Measurements from ENCODE around the gene CDX1.

CDX1 gene

GRCh38 chr5:150157168-150157567, 9.4 kb upstream of the CDX1 start:
- H3K36me3 ChIP-seq (ENCODE audit: control insufficient read depth in 1 of 2, insufficient read depth in 2 of 2, low read depth in 1 of 2, low read length in 2 of 2) = peaks cover 11 to 20% of the 10 kb centered on the region in 2 experiments
- DNase-seq = no peak
- WGBS = 97% methylated on average over 3 of the region's 3 CpGs
- H3K9me3 ChIP-seq (ENCODE audit: control insufficient read depth, low read length) = no peaks in the 10 kb centered on the region
- peak overlapping the region; percentile 90 to 92 for H3K4ac ChIP-seq (ENCODE audit: low read depth in 1 of 2, low read length in 2 of 2)
- H3K4me2 ChIP-seq (ENCODE audit: low read length, poor library complexity, severe bottlenecking) = no peak overlapping the region
- no peak overlapping the region for H2AK5ac ChIP-seq (ENCODE audit: low read length, severe bottlenecking)
- H3K4me3 ChIP-seq (ENCODE audit: insufficient read depth in 1 of 2, low read depth in 1 of 2, low read length in 2 of 2) = no peak overlapping the region
- H3K4me1 ChIP-seq (ENCODE audit: control insufficient read depth, insufficient read depth, low read depth, low read length) = peaks cover 42% of the 10 kb centered on the region
- H3K27ac ChIP-seq (ENCODE audit: low read length, poor library complexity, severe bottlenecking) = no peak overlapping the region
- peak overlapping the region; percentile 54 to 55 for H3K18ac ChIP-seq (ENCODE audit: low read depth in 1 of 2, low read length in 2 of 2)
- peak overlapping the region; percentile 5 for H4K8ac ChIP-seq (ENCODE audit: low read length)
- peak overlapping the region; percentile 81 for H4K91ac ChIP-seq (ENCODE audit: low read length)
- peak overlapping the region; percentile 91 to 99 for H2BK12ac ChIP-seq (ENCODE audit: low read length in 2 of 2)
- peak overlapping the region; percentile 70 for H3K9ac ChIP-seq (ENCODE audit: low read length)
- H3K79me1 ChIP-seq (replicated peaks; ENCODE audit: low read length, poor library complexity, severe bottlenecking) = peaks cover 2% of the 10 kb centered on the region
- H3K23ac ChIP-seq (ENCODE audit: low read length in 2 of 2) = no peak overlapping the region
- no peak overlapping the region for H2AFZ ChIP-seq (ENCODE audit: low read depth, low read length)
- no peak overlapping the region for H3K14ac ChIP-seq (ENCODE audit: low read length in 2 of 2)
- H2BK120ac ChIP-seq (ENCODE audit: low read depth, low read length) = peak overlapping the region; percentile 75
- no peaks in the 10 kb centered on the region for H3K27me3 ChIP-seq (ENCODE audit: control insufficient read depth in 1 of 2, insufficient read depth in 1 of 2, low read length in 2 of 2)
- no peak overlapping the region for H2BK5ac ChIP-seq (ENCODE audit: low read depth, low read length, poor library complexity, severe bottlenecking)
- peak overlapping the region; percentile 89 for H2BK15ac ChIP-seq (ENCODE audit: low read depth, poor library complexity, severe bottlenecking)

- peak overlapping the region in 1 of 2 experiments; percentile 51 for H3K4me3 ChIP-seq (ENCODE audit: insufficient read depth in 1 of 2, low read depth in 1 of 2, low read length in 2 of 2)
- H3K4me2 ChIP-seq (ENCODE audit: low read length, poor library complexity, severe bottlenecking) = no peak overlapping the region
- peak overlapping the region; percentile 98 for H4K91ac ChIP-seq (ENCODE audit: low read length)
- H2AK5ac ChIP-seq (ENCODE audit: low read length, severe bottlenecking) = peak overlapping the region; percentile 60
- H3K14ac ChIP-seq (ENCODE audit: low read length in 2 of 2) = peak overlapping the region in 1 of 2 experiments; percentile 93
- peak overlapping the region in 1 of 2 experiments; percentile 46 for H3K23ac ChIP-seq (ENCODE audit: low read length in 2 of 2)
- H2BK120ac ChIP-seq (ENCODE audit: low read depth, low read length) = peak overlapping the region; percentile 96
- peak; percentile 68 for DNase-seq
- peak overlapping the region; percentile 70 for H3K9ac ChIP-seq (ENCODE audit: low read length)
- H3K27ac ChIP-seq (ENCODE audit: low read length, poor library complexity, severe bottlenecking) = no peak overlapping the region
- peak overlapping the region; percentile 90 to 92 for H3K4ac ChIP-seq (ENCODE audit: low read depth in 1 of 2, low read length in 2 of 2)
- H2BK5ac ChIP-seq (ENCODE audit: low read depth, low read length, poor library complexity, severe bottlenecking) = no peak overlapping the region
- WGBS = 45% methylated on average over 11 of the region's 12 CpGs
- peaks cover 31% of the 10 kb centered on the region for H3K4me1 ChIP-seq (ENCODE audit: control insufficient read depth, insufficient read depth, low read depth, low read length)
- no peak overlapping the region for H2AFZ ChIP-seq (ENCODE audit: low read depth, low read length)
- peaks cover 2% of the 10 kb centered on the region for H3K79me1 ChIP-seq (replicated peaks; ENCODE audit: low read length, poor library complexity, severe bottlenecking)
- H2BK12ac ChIP-seq (ENCODE audit: low read length in 2 of 2) = peak overlapping the region; percentile 91 to 99
- peaks cover 0 to 8% of the 10 kb centered on the region in 2 experiments for H3K36me3 ChIP-seq (ENCODE audit: control insufficient read depth in 1 of 2, insufficient read depth in 2 of 2, low read depth in 1 of 2, low read length in 2 of 2)
- H3K18ac ChIP-seq (ENCODE audit: low read depth in 1 of 2, low read length in 2 of 2) = peak overlapping the region; percentile 78 to 98
- H3K9me3 ChIP-seq (ENCODE audit: control insufficient read depth, low read length) = no peaks in the 10 kb centered on the region
- H3K27me3 ChIP-seq (ENCODE audit: control insufficient read depth in 1 of 2, insufficient read depth in 1 of 2, low read length in 2 of 2) = no peaks in the 10 kb centered on the region
- H4K8ac ChIP-seq (ENCODE audit: low read length) = peak overlapping the region; percentile 86
- H2BK15ac ChIP-seq (ENCODE audit: low read depth, poor library complexity, severe bottlenecking) = peak overlapping the region; percentile 100
Observed at GRCh38 chr5:150158170-150158949, 8.2 kb upstream of the CDX1 start.

GRCh38 chr5:150159031-150159430, 7.5 kb upstream of the CDX1 start:
- peak overlapping the region; percentile 98 for H4K91ac ChIP-seq (ENCODE audit: low read length)
- no peak overlapping the region for H3K4me2 ChIP-seq (ENCODE audit: low read length, poor library complexity, severe bottlenecking)
- H2AK5ac ChIP-seq (ENCODE audit: low read length, severe bottlenecking) = peak overlapping the region; percentile 60
- H2BK15ac ChIP-seq (ENCODE audit: low read depth, poor library complexity, severe bottlenecking) = peak overlapping the region; percentile 100
- H3K4me1 ChIP-seq (ENCODE audit: control insufficient read depth, insufficient read depth, low read depth, low read length) = peaks cover 30% of the 10 kb centered on the region
- peak overlapping the region in 1 of 2 experiments; percentile 44 for H3K4me3 ChIP-seq (ENCODE audit: insufficient read depth in 1 of 2, low read depth in 1 of 2, low read length in 2 of 2)
- H3K27me3 ChIP-seq (ENCODE audit: control insufficient read depth in 1 of 2, insufficient read depth in 1 of 2, low read length in 2 of 2) = no peaks in the 10 kb centered on the region
- H3K79me1 ChIP-seq (replicated peaks; ENCODE audit: low read length, poor library complexity, severe bottlenecking) = peaks cover 2% of the 10 kb centered on the region
- peak overlapping the region; percentile 70 for H3K9ac ChIP-seq (ENCODE audit: low read length)
- H2BK120ac ChIP-seq (ENCODE audit: low read depth, low read length) = peak overlapping the region; percentile 96
- no peak for DNase-seq
- H3K14ac ChIP-seq (ENCODE audit: low read length in 2 of 2) = peak overlapping the region in 1 of 2 experiments; percentile 93
- H3K9me3 ChIP-seq (ENCODE audit: control insufficient read depth, low read length) = no peaks in the 10 kb centered on the region
- H2BK5ac ChIP-seq (ENCODE audit: low read depth, low read length, poor library complexity, severe bottlenecking) = no peak overlapping the region
- WGBS = 81% methylated on average over 6 of the region's 6 CpGs
- H2AFZ ChIP-seq (ENCODE audit: low read depth, low read length) = no peak overlapping the region
- no peak overlapping the region for H3K27ac ChIP-seq (ENCODE audit: low read length, poor library complexity, severe bottlenecking)
- H3K4ac ChIP-seq (ENCODE audit: low read depth in 1 of 2, low read length in 2 of 2) = peak overlapping the region; percentile 90 to 92
- H2BK12ac ChIP-seq (ENCODE audit: low read length in 2 of 2) = peak overlapping the region; percentile 91 to 99
- H3K23ac ChIP-seq (ENCODE audit: low read length in 2 of 2) = peak overlapping the region in 1 of 2 experiments; percentile 46
- peak overlapping the region; percentile 86 for H4K8ac ChIP-seq (ENCODE audit: low read length)
- H3K18ac ChIP-seq (ENCODE audit: low read depth in 1 of 2, low read length in 2 of 2) = peak overlapping the region; percentile 78 to 98
- H3K36me3 ChIP-seq (ENCODE audit: control insufficient read depth in 1 of 2, insufficient read depth in 2 of 2, low read depth in 1 of 2, low read length in 2 of 2) = peaks cover 0 to 1% of the 10 kb centered on the region in 2 experiments

GRCh38 chr5:150159741-150160179, 6.8 kb upstream of the CDX1 start:
- no peak overlapping the region for H3K4me3 ChIP-seq (ENCODE audit: insufficient read depth in 1 of 2, low read depth in 1 of 2, low read length in 2 of 2)
- H2AFZ ChIP-seq (ENCODE audit: low read depth, low read length) = no peak overlapping the region
- peak overlapping the region; percentile 83 to 98 for H2BK12ac ChIP-seq (ENCODE audit: low read length in 2 of 2)
- peak overlapping the region; percentile 70 for H3K9ac ChIP-seq (ENCODE audit: low read length)
- peaks cover 2% of the 10 kb centered on the region for H3K79me1 ChIP-seq (replicated peaks; ENCODE audit: low read length, poor library complexity, severe bottlenecking)
- H3K27me3 ChIP-seq (ENCODE audit: control insufficient read depth in 1 of 2, insufficient read depth in 1 of 2, low read length in 2 of 2) = no peaks in the 10 kb centered on the region
- peak overlapping the region; percentile 97 for H2BK120ac ChIP-seq (ENCODE audit: low read depth, low read length)
- peak overlapping the region; percentile 95 for H2BK15ac ChIP-seq (ENCODE audit: low read depth, poor library complexity, severe bottlenecking)
- H3K4ac ChIP-seq (ENCODE audit: low read depth in 1 of 2, low read length in 2 of 2) = peak overlapping the region; percentile 44 to 98
- no peak overlapping the region for H2AK5ac ChIP-seq (ENCODE audit: low read length, severe bottlenecking)
- WGBS = 13% methylated on average over 1 of the region's 9 CpGs
- no peak overlapping the region for H3K23ac ChIP-seq (ENCODE audit: low read length in 2 of 2)
- H3K9me3 ChIP-seq (ENCODE audit: control insufficient read depth, low read length) = no peaks in the 10 kb centered on the region
- no peaks in the 10 kb centered on the region for H3K36me3 ChIP-seq (ENCODE audit: control insufficient read depth in 1 of 2, insufficient read depth in 2 of 2, low read depth in 1 of 2, low read length in 2 of 2)
- DNase-seq = peak; percentile 91
- H3K4me1 ChIP-seq (ENCODE audit: control insufficient read depth, insufficient read depth, low read depth, low read length) = peaks cover 32% of the 10 kb centered on the region
- peak overlapping the region; percentile 94 to 99 for H3K18ac ChIP-seq (ENCODE audit: low read depth in 1 of 2, low read length in 2 of 2)
- H4K8ac ChIP-seq (ENCODE audit: low read length) = peak overlapping the region; percentile 97
- no peak overlapping the region for H2BK5ac ChIP-seq (ENCODE audit: low read depth, low read length, poor library complexity, severe bottlenecking)
- H4K91ac ChIP-seq (ENCODE audit: low read length) = peak overlapping the region; percentile 100
- no peak overlapping the region for H3K27ac ChIP-seq (ENCODE audit: low read length, poor library complexity, severe bottlenecking)
- H3K14ac ChIP-seq (ENCODE audit: low read length in 2 of 2) = no peak overlapping the region
- no peak overlapping the region for H3K4me2 ChIP-seq (ENCODE audit: low read length, poor library complexity, severe bottlenecking)
